Stimulated activated naive CD8-positive, alpha-beta T cell treated with anti-CD3 and anti-CD28 coated beads, Interleukin-15, Interleukin-2, amounts not matched to agents 100 ng/mL and 50 ng/mL, for 24 hours (primary cell): ENCODE results near the gene RPS14.
A peak's percentile ranks its signal among the peaks of the same experiment; 100 is the strongest.

Experiments used
- H3K27ac Mint-ChIP-seq: one replicate; pipeline ENCODE4 v1.8.0; 2021; ENCODE audit warnings: mild to moderate bottlenecking, mixed read lengths
- H3K27me3 Mint-ChIP-seq: one replicate; pipeline ENCODE4 v1.8.0; 2021; ENCODE audit warnings: mixed read lengths
- H3K36me3 Mint-ChIP-seq: one replicate; pipeline ENCODE4 v1.8.0; 2021; ENCODE audit warnings: low read depth, mixed read lengths
- H3K4me1 Mint-ChIP-seq: one replicate; pipeline ENCODE4 v1.8.0; 2021; ENCODE audit warnings: low read depth, mixed read lengths
- H3K4me3 Mint-ChIP-seq: one replicate; pipeline ENCODE4 v1.8.0; 2021; ENCODE audit warnings: mild to moderate bottlenecking, mixed read lengths
- H3K9me3 Mint-ChIP-seq: one replicate; pipeline ENCODE4 v1.8.0; 2021; ENCODE audit warnings: mixed read lengths

RPS14 gene

DNA sequence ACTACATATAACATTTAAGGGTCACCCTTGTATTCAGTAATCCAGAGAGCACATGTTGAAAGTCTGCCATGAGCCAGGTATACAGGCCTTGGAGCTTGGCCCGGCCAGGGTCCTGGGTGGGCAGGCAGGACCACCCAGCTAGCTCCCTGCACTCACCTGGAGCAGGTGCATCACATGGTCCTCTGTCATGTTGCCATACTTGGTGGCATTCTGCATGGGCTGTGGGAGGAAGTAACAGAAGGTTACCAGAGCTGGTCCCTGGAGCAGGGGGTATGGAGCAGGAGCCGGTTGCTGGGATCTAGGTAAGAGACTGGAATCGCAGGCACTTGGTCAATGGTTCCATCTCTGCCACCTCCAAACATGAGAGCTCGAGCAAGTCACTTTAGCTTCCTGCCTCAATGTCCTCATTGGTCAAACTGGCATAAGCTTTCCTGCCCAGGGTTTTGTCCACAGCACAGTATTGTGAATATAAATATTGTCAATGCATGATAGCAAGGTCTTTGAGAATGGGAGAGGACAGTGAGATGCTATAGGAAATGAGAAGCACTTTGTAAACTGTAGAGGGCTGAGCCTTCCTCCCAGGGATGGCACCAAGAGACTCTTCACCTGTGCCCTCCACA is 43.3 kb downstream of the RPS14 start:
- Mint-ChIP-seq H3K27me3 (no peaks in the 10 kb centered on the region), H3K9me3 (no peaks in the 10 kb centered on the region), H3K36me3 (peaks cover 61% of the 10 kb centered on the region), H3K4me3 (no peak overlapping the region), H3K4me1 (peaks cover 31% of the 10 kb centered on the region), H3K27ac (no peak overlapping the region)

DNA sequence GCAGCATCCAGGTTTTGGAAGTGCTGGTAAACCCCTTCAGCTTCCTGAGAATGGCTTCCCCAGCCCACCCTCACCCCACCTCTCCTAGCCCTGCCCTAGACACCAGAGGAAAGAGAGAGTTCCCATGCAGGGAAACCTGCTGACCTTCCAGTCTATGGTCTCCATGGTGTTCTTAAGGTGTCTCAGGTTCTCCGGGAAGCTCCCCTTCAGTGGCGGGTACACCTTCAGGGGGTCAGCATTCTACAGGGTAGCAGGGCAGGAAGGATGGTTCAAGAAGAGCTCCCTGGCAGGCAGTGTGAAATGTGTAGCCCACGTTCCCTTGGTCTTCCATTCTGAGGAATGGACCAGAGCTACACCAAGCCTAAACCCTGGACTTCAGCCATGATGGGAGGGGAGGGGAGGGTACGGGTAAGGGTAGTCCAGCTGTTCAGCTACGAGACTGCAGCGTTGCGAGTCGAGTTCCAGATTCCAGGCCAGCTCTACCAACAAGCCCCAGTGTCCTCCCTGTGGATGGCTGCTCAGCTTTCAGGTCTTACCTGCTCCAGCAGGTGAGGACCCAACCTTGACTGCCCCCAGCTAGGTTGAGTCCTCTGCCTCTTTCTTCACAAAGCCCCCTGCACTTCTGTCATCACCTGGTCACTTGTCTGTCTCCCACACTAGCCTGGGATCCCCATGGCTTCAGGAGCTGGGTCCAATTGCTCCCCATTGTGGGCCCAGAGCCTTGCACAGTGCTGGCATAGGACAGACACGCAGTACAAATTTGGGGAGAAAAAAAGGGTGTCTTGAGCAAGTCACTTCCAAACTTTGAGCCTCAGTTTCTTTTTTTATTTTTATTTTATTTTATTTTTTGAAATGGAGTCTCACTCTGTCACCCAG is 44.4 kb downstream of the RPS14 start:
- Mint-ChIP-seq H3K4me3 (no peak overlapping the region), H3K27ac (no peak overlapping the region), H3K27me3 (no peaks in the 10 kb centered on the region), H3K4me1 (peaks cover 21% of the 10 kb centered on the region), H3K36me3 (peaks cover 64% of the 10 kb centered on the region), H3K9me3 (no peaks in the 10 kb centered on the region)

DNA sequence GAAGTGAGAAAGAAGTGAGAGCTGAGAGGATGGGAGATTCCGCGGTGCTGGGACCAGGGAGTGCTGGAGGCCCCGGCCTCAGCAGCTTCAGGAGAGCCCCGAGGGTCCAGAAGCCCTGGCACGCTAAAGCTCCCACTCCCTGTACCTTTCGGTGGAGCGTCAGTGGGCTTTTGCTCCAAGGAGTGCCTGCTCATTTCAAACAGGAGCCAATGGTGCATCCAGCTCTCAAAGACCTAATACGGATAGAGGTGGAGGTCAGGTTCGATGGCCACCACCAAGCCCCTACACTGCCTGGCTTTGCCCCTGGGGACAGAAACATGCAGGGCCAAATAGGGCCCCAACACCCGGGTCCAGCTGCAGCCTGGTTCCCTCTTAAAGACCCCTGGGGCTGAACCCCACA is 45.0 kb downstream of the RPS14 start:
- Mint-ChIP-seq H3K36me3 (peaks cover 59% of the 10 kb centered on the region), H3K27me3 (no peaks in the 10 kb centered on the region), H3K4me1 (peaks cover 14% of the 10 kb centered on the region), H3K4me3 (no peak overlapping the region), H3K9me3 (no peaks in the 10 kb centered on the region), H3K27ac (no peak overlapping the region)

DNA sequence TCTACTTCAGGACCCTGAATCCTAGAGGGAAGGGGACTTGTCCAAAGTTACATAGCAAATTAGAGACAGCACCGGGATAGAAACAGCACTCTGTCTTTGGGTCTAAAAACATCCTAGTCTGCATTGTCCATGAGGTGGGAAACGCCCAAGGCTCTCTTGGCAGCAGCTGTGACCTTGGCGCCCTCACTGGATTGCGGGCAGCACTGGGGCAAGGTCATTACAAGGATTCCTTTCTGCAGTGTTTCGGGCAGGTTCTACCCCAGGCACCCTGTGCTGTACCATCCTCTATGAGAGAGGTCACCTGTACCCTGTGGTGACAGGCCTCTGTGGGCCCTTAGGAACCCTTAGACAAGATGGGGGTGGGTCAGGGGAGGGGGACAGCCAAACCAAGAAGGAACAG is 45.4 kb downstream of the RPS14 start:
- Mint-ChIP-seq H3K36me3 (peaks cover 58% of the 10 kb centered on the region), H3K9me3 (no peaks in the 10 kb centered on the region), H3K4me1 (peaks cover 14% of the 10 kb centered on the region), H3K27me3 (no peaks in the 10 kb centered on the region), H3K4me3 (no peak overlapping the region), H3K27ac (no peak overlapping the region)

DNA sequence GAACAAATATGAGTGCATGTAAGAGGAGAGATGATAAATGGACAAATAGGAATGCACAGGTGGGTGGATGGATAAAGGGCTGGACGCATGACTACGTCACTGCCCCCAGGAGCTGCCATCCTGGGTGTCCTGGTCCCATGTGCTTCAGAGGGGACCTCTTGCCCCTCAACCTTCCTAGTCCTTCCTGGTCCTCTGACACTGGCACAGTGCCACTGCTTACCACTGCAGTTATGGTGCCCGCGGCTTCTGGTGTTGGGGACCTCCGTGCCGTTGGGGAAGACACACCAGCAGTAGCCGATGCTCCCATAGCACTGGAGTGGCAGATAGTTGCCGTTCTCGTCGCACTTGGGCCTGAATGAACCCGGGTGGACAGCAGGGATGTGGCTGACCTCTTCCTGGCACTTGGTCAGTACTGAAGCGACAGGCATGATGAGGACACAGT is 46.6 kb downstream of the RPS14 start:
- H3K9me3 Mint-ChIP-seq: no peaks in the 10 kb centered on the region
- peaks cover 54% of the 10 kb centered on the region for H3K36me3 Mint-ChIP-seq
- H3K4me3 Mint-ChIP-seq: no peak overlapping the region
- H3K27me3 Mint-ChIP-seq: no peaks in the 10 kb centered on the region
- H3K27ac Mint-ChIP-seq: peak overlapping the region; percentile 17
- peaks cover 3% of the 10 kb centered on the region for H3K4me1 Mint-ChIP-seq

DNA sequence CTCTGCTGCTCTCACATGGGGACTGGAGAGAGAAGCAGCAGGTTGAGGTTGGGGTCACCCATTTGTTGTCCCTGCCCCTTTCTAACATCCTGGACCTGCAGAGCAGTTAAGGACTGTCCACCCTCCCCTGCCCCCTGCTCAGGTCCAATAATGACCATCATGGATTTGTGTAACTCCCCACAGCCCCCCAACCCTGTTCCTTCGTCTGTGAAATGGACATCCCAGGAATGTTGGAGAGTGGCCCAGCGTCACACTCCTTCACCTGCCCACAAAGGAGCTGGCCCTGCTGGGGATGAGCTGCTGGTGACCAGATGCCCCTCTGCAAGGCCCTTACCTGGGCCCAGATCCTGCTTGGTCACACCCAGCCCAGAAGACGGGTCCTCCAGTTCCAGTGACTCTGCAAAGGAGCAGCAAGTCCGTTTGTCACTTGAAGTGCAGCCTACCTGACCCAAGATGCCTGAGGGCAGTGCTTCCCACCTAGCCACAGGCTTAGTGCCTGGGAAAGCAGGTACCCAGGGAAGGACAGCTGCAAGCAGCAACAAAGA is 47.2 kb downstream of the RPS14 start:
- H3K27ac Mint-ChIP-seq: peak overlapping the region; percentile 17

DNA sequence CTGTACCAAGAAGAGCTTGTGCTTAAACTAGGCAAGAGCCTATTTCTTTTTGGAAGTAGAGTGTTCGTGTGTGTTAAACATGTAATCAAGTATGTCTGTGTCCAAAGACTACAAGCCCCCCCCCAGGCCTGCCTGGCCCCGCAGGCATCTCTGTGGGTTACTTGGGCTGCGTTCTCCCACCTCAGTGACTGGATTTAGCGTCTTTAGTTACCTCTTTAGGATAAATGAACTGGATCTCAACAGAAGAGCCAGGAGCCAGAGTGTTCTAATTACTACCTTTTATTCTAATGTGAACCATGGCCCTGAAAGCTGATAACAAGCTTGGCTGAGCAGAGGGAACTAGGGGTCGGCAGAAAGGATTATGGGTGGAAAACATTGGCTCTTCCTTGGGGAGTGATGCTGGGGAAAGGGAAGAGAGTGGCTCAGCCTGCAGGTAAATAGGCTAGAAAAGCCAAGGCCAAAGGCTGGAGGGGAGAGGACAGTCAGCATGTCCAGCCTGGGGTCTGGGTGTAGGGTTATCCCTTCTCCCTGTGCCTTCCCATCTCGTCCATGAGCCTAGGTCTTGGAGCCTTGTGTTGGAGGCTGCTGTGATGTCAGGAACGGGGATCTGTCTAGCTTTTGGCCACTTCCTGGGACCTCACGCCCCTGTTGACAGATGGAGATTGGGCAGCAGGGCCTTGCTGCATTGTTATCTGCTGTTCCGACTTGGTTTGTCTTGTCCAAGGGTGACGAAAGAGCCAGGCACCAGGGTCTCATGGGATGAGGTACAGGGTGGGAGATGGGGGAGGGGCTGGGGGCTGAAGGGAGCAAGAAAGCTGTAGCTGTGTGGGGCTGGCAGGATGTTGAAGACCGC is 47.9 kb downstream of the RPS14 start:
- peak overlapping the region; percentile 28 for H3K27ac Mint-ChIP-seq
- H3K36me3 Mint-ChIP-seq: peaks cover 49% of the 10 kb centered on the region
- no peaks in the 10 kb centered on the region for H3K4me1 Mint-ChIP-seq
- no peaks in the 10 kb centered on the region for H3K9me3 Mint-ChIP-seq
- H3K27me3 Mint-ChIP-seq: no peaks in the 10 kb centered on the region
- no peak overlapping the region for H3K4me3 Mint-ChIP-seq

More for the DNA sequence above, 47.2 kb downstream of the RPS14 start:
- Mint-ChIP-seq H3K9me3 (no peaks in the 10 kb centered on the region), H3K4me3 (no peak overlapping the region), H3K27me3 (no peaks in the 10 kb centered on the region), H3K36me3 (peaks cover 53% of the 10 kb centered on the region), H3K4me1 (no peaks in the 10 kb centered on the region)

DNA sequence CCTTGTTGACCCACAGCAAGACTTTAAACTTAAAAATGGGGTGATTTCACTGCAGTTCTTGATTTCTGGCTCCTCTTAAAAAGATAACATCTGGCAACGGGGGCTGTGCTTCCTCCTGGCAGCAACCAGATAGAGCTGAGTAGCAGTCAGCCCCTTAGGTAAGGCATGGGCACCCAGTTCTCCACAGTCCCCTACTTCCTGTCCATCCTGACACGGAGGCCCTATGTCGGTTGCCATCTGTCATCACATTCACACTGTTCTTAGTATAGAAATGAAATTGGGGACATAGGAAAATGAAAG is 48.5 kb downstream of the RPS14 start:
- Mint-ChIP-seq H3K4me3 (no peak overlapping the region), H3K36me3 (peaks cover 51% of the 10 kb centered on the region), H3K4me1 (no peaks in the 10 kb centered on the region), H3K27me3 (no peaks in the 10 kb centered on the region), H3K9me3 (no peaks in the 10 kb centered on the region), H3K27ac (peak overlapping the region; percentile 28)

DNA sequence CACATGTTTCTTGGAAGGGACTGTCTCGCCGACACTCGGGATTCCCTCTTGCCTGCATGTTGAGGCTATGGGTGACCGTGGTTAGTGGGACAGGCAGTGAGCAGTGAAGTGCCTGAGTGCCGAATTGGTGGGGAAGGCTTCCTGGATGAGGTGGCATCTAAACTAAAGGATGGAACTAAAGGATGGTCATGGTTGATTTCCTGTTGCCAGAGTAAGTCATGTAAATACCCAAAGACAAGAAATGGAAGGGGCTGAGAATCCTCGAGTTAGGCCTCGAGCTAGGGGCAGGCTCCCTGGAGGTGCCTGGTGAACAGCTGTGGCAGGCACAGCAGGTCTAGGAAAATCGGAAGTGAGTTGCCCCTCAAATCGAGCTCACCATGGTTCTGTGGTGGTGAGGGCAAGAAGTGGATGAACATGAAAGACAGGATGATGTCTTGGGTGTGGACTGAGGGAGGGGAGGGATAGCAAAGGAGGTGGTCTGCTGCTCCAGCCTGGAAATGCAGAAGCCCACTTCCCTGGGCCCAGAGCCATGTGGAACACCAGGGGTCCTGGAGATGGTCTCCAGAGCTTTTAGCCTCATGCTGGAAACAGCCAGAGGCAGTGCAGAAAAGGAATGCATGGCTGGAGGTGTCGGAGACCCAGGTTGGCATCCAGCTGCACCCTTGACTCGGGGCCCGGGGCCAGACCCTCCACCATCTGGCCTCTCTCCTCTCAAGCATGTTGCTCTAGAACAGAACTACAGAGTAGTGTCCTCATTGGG is 49.0 kb downstream of the RPS14 start:
- H3K9me3 Mint-ChIP-seq: no peaks in the 10 kb centered on the region
- H3K36me3 Mint-ChIP-seq: peaks cover 53% of the 10 kb centered on the region
- H3K4me1 Mint-ChIP-seq: no peaks in the 10 kb centered on the region
- H3K27ac Mint-ChIP-seq: peak overlapping the region; percentile 28
- no peak overlapping the region for H3K4me3 Mint-ChIP-seq
- H3K27me3 Mint-ChIP-seq: no peaks in the 10 kb centered on the region

DNA sequence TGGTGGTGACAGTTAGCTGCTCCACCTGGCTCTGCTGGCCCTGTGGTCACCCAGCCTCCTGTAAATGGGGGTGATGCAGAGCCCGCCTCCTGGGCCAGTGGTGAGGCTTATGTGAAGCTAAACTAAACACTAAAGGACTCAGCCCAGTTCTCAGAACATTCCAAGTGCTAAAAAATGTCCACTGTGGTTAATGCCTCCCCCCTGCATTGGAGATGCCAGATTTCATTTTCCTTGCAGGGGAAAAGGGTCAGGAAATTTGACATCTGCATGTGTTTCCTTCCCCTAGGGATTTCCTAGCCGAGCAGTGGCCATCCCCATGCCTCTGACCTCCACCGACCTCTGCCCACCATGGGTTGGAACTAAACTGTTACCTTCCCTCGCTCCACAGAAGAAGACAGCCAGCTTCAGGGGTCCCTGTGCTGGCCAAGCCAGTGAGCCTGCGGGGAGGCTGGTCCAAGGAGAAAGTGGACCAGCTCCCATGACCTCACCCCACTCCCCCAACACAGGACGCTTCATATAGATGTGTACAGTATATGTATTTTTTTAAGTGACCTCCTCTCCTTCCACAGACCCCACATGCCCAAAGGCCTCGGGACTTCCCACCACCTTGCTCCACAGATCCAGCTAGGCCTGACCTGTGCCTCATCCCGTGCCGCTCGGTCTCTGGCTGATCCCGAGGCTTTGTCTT is 49.9 kb downstream of the RPS14 start:
- H3K27me3 Mint-ChIP-seq: no peaks in the 10 kb centered on the region
- H3K9me3 Mint-ChIP-seq: no peaks in the 10 kb centered on the region
- no peaks in the 10 kb centered on the region for H3K4me1 Mint-ChIP-seq
- peaks cover 58% of the 10 kb centered on the region for H3K36me3 Mint-ChIP-seq
- H3K27ac Mint-ChIP-seq: peak overlapping the region; percentile 28
- no peak overlapping the region for H3K4me3 Mint-ChIP-seq

DNA sequence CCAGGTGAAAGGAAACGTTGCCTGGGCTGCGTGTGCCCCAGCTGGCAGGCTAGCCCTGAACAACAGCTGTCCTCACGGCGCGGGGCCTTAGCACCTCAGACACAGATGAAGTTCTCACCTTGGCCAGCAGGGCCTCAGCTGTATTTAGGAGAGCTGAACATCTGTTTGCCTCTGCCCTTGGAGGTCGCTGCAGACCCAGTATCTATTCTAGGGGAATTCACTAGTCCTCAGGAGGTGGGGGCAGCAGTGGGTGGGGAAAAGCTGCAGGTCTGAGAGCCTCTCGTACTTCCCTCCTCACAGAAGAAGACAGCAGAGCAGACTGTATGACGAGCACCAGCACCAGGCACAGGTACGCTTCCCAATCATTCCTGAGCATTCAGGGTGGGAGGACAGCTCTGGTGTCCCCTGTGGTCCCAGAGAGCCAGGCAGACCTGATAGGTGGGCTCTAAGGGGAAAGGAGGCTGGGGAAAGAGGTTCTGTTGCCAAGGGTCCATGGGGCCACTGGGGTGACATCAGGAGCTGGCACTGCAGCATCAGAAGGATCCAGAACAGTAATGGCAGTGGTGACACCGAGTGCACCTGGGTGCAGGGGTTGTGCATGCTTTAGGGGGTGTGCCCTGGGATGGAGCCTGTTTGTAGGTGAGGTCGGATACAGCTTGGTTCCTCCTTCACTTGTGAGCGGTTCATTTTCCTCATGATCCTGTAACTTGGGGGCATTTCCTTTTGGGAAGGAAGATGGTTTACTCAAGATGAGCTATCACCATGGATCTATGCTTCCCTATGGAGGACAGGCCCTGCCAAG is 50.6 kb downstream of the RPS14 start:
- no peaks in the 10 kb centered on the region for H3K27me3 Mint-ChIP-seq
- H3K27ac Mint-ChIP-seq: peak overlapping the region; percentile 21
- peaks cover 61% of the 10 kb centered on the region for H3K36me3 Mint-ChIP-seq
- no peaks in the 10 kb centered on the region for H3K9me3 Mint-ChIP-seq
- H3K4me1 Mint-ChIP-seq: no peaks in the 10 kb centered on the region
- H3K4me3 Mint-ChIP-seq: no peak overlapping the region

DNA sequence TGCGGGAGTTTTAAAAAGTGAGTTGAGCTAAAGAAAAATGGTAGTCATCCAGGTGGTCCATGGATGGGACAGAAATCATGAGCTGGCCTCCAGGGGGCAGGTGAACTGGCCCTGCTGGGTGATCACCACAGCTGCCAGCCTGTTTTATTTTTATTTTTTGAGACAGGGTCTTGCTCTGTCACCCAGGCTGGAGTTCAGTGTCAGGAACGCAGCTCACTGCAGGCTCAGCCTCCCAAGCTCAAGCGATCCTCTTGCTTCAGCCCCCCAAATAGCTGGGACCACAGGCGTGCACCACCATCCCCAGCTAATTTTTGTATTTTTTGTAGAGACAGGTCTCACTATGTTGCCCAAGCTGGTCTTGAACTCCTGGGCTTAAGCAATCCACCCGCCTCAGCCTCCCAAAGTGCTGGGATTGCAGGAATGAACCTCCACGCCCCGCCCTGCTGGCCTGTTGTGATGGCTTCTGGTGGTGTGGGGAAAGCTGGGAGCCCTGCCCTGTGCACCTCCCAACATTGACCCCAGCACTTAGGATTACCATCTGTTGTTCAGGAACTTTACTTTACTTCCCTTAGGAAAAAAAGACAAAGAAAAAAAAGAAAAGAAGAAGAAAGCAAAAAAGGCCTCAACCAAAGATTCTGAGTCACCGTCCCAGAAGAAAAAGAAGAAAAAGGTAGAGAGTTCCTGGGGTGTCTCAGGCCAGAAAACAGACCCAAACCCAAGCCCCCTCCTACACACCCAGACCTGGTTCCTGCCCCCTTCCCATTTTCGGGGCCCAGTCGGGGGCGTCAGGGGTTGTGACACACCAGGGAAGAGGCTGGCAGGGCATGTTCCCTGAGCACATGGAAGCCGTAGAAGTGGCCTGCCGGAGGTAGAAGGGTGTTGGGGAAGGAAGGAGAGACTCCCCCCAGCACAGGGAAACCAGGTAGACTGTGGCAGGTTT is 51.5 kb downstream of the RPS14 start:
- H3K9me3 Mint-ChIP-seq: no peaks in the 10 kb centered on the region
- peaks cover 62% of the 10 kb centered on the region for H3K36me3 Mint-ChIP-seq
- H3K4me1 Mint-ChIP-seq: no peaks in the 10 kb centered on the region
- H3K27ac Mint-ChIP-seq: peak overlapping the region; percentile 19
- H3K4me3 Mint-ChIP-seq: no peak overlapping the region
- H3K27me3 Mint-ChIP-seq: no peaks in the 10 kb centered on the region
